Measurements from ENCODE around the gene CC2D1A.

GRCh38 chr19:13979686-13980085, 73.7 kb downstream of the CC2D1A start:
- no peak for TF ChIP-seq PPARA (CRISPR knock-in tag; IDR thresholded peaks at IDR 0.05; ENCODE audit: borderline replicate concordance)
- no peak for TF ChIP-seq ZNF70 (CRISPR knock-in tag; IDR thresholded peaks at IDR 0.05)
- TF ChIP-seq, protein P1, sequence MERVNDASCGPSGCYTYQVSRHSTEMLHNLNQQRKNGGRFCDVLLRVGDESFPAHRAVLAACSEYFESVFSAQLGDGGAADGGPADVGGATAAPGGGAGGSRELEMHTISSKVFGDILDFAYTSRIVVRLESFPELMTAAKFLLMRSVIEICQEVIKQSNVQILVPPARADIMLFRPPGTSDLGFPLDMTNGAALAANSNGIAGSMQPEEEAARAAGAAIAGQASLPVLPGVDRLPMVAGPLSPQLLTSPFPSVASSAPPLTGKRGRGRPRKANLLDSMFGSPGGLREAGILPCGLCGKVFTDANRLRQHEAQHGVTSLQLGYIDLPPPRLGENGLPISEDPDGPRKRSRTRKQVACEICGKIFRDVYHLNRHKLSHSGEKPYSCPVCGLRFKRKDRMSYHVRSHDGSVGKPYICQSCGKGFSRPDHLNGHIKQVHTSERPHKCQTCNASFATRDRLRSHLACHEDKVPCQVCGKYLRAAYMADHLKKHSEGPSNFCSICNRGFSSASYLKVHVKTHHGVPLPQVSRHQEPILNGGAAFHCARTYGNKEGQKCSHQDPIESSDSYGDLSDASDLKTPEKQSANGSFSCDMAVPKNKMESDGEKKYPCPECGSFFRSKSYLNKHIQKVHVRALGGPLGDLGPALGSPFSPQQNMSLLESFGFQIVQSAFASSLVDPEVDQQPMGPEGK (CRISPR knock-in tag; IDR thresholded peaks at IDR 0.05; ENCODE audit: borderline replicate concordance) = no peak
- no peak for TF ChIP-seq OSR1 (CRISPR knock-in tag; IDR thresholded peaks at IDR 0.05)
- no peak for TF ChIP-seq CSDC2 (CRISPR knock-in tag; IDR thresholded peaks at IDR 0.05)
- no peak for TF ChIP-seq TCF4 (CRISPR knock-in tag; IDR thresholded peaks at IDR 0.05; ENCODE audit: borderline replicate concordance)
- TF ChIP-seq SNAI2 (CRISPR knock-in tag; IDR thresholded peaks at IDR 0.05) = no peak
- TF ChIP-seq ZFP30 (CRISPR knock-in tag; IDR thresholded peaks at IDR 0.05) = no peak
- no peak for TF ChIP-seq ESRRG (CRISPR knock-in tag; IDR thresholded peaks at IDR 0.05)
- no peak for TF ChIP-seq ISL1 (CRISPR knock-in tag; IDR thresholded peaks at IDR 0.05)
- TF ChIP-seq TOX (CRISPR knock-in tag; IDR thresholded peaks at IDR 0.05; ENCODE audit: borderline replicate concordance) = no peak
- TF ChIP-seq, protein P2, sequence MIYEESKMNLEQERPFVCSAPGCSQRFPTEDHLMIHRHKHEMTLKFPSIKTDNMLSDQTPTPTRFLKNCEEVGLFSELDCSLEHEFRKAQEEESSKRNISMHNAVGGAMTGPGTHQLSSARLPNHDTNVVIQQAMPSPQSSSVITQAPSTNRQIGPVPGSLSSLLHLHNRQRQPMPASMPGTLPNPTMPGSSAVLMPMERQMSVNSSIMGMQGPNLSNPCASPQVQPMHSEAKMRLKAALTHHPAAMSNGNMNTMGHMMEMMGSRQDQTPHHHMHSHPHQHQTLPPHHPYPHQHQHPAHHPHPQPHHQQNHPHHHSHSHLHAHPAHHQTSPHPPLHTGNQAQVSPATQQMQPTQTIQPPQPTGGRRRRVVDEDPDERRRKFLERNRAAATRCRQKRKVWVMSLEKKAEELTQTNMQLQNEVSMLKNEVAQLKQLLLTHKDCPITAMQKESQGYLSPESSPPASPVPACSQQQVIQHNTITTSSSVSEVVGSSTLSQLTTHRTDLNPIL (CRISPR knock-in tag; IDR thresholded peaks at IDR 0.05; ENCODE audit: low read depth) = no peak
- TF ChIP-seq GLIS3 (CRISPR knock-in tag; IDR thresholded peaks at IDR 0.05) = no peak
